WERI-Rb-1 (cell line): ENCODE data around the gene SGK1.
"Not testable (repeated sequence)": the region's sequence is repeated elsewhere in the genome, so short reads cannot be mapped to it uniquely, and the experiment has no call there.

Experiments
- DNase-seq: peaks from one replicate; pipeline ENCODE4 v3.0.0-alpha.2; 2020
- H3K27ac ChIP-seq: fragments of 250-450 bp; sonication (Bioruptor Pico); 2 replicates; pipeline ENCODE4 v1.5.1; 2020; ENCODE audit warnings: mild to moderate bottlenecking, moderate library complexity
- H3K27me3 ChIP-seq: fragments of 250-450 bp; sonication (Bioruptor Pico); 2 replicates; pipeline ENCODE4 v1.5.1; 2021; ENCODE audit warnings: mild to moderate bottlenecking, low read depth, moderate library complexity; ENCODE audit not compliant: insufficient read depth, severe bottlenecking
- H3K36me3 ChIP-seq: fragments of 250-450 bp; sonication (Bioruptor Pico); 2 replicates; pipeline ENCODE4 v1.5.1; 2020; ENCODE audit warnings: mild to moderate bottlenecking, moderate library complexity
- H3K4me3 ChIP-seq: 2 replicates; pipeline ENCODE4 v1.5.1; 2011; ENCODE audit warnings: low read depth, mild to moderate bottlenecking, control low read depth, low read length
- H3K9me3 ChIP-seq: fragments of 250-450 bp; sonication (Bioruptor Pico); 2 replicates; pipeline ENCODE4 v1.5.1; 2021; ENCODE audit warnings: mild to moderate bottlenecking, moderate library complexity; ENCODE audit not compliant: severe bottlenecking
- CTCF ChIP-seq: IDR thresholded peaks from 2 replicates; pipeline ENCODE4 v1.5.1; 2011; ENCODE audit warnings: low read depth, mild to moderate bottlenecking, control low read depth, inconsistent platforms, low read length

The SGK1 gene

DNA sequence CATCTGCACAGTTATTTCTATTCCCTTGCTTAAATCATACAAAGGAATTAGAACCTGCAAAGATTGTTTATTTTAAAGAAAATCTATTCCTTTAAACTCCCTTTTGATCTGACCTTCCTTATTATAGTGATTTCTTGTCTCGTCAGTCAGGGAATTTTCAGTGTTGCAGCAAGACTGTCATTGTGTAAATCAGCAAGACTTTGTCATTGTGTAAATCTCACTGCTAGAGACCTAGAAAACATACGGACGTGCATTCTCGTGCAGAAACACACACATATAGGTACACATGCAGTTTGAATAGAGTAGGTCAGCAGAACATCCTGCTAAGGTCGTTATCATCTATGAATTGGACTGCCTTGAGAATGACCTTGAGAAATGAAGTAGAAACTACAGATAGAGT is 6.2 kb upstream of the SGK1 start:
- H3K27me3 ChIP-seq: no peaks in the 10 kb centered on the region
- H3K4me3 ChIP-seq: no peak overlapping the region
- no peaks in the 10 kb centered on the region for H3K36me3 ChIP-seq
- DNase-seq: no peak
- H3K9me3 ChIP-seq: no peaks in the 10 kb centered on the region
- no peak overlapping the region for H3K27ac ChIP-seq
- TF ChIP-seq CTCF: no peak

DNA sequence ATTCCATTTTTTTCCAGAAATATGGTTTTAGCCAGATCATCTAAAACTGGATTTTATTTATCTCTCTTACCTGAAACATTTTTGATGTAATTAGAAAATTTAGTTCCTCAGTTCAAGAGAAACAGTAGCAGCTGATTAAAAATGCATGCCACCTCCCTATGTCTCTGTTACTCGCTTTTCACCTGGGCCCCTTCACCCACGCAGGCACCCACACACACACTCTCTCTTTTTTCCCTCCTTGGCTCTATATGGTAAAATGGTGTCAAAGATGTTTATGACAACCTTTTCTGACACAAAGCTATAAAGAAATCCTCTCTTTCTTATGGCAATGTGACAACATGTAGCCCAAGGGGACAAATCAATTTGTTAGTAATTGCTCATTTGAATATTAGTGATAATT is 5.8 kb upstream of the SGK1 start:
- no peak for DNase-seq
- TF ChIP-seq CTCF: no peak
- H3K27ac ChIP-seq: no peak overlapping the region
- H3K36me3 ChIP-seq: no peaks in the 10 kb centered on the region
- H3K27me3 ChIP-seq: no peaks in the 10 kb centered on the region
- no peaks in the 10 kb centered on the region for H3K9me3 ChIP-seq
- H3K4me3 ChIP-seq: no peak overlapping the region

GRCh38 chr6:134323294-134323693 is 5.4 kb upstream of the SGK1 start:
- Histone ChIP-seq H3K9me3 (no peaks in the 10 kb centered on the region), H3K4me3 (no peak overlapping the region), H3K27ac (no peak overlapping the region), H3K36me3 (no peaks in the 10 kb centered on the region), H3K27me3 (no peaks in the 10 kb centered on the region)
- TF ChIP-seq CTCF: no peak
- no peak for DNase-seq

GRCh38 chr6:134322216-134322615 is 4.3 kb upstream of the SGK1 start:
- no peaks in the 10 kb centered on the region for H3K9me3 ChIP-seq
- H3K4me3 ChIP-seq: no peak overlapping the region
- no peaks in the 10 kb centered on the region for H3K36me3 ChIP-seq
- DNase-seq: no peak
- H3K27ac ChIP-seq: no peak overlapping the region
- no peak for TF ChIP-seq CTCF
- no peaks in the 10 kb centered on the region for H3K27me3 ChIP-seq

GRCh38 chr6:134321246-134321645 is 3.3 kb upstream of the SGK1 start:
- no peak overlapping the region for H3K4me3 ChIP-seq
- H3K27me3 ChIP-seq: no peaks in the 10 kb centered on the region
- no peak overlapping the region for H3K27ac ChIP-seq
- DNase-seq: no peak
- no peak for TF ChIP-seq CTCF
- H3K36me3 ChIP-seq: no peaks in the 10 kb centered on the region
- no peaks in the 10 kb centered on the region for H3K9me3 ChIP-seq

GRCh38 chr6:134319686-134320085 is 1.8 kb upstream of the SGK1 start:
- DNase-seq, H3K9me3 ChIP-seq, H3K27me3 ChIP-seq, H3K27ac ChIP-seq, H3K4me3 ChIP-seq, H3K36me3 ChIP-seq: not testable (repeated sequence)

DNA sequence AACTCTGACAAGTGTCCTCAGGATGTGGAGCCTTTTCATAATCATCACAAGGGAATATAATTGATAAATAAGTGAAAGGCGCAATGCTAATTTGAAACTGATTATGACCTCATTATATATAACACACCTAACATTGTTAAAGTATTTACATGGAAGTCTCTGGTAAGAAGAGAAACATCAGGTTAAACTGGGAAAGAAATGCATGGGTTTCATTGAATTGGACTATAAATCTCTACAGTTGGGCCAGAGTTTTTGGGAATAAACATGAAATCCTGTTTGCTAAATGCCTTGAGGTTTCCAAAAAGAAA is 1.0 kb upstream of the SGK1 start:
- no peaks in the 10 kb centered on the region for H3K9me3 ChIP-seq
- H3K36me3 ChIP-seq: no peaks in the 10 kb centered on the region

More for the DNA sequence above, 1.0 kb upstream of the SGK1 start:
- DNase-seq: no peak
- no peak for TF ChIP-seq CTCF
- no peak overlapping the region for H3K27ac ChIP-seq
- no peaks in the 10 kb centered on the region for H3K27me3 ChIP-seq
- H3K4me3 ChIP-seq: no peak overlapping the region
